HG03469 (cell line): ENCODE measurements around the gene MINK1.

ENCODE experiments used
- ATAC-seq: cut with Tn5 transposase; IDR thresholded peaks from one replicate; pipeline ENCODE4 v1.9.1; 2021; ENCODE audit warnings: mild to moderate bottlenecking, moderate library complexity, moderate number of reproducible peaks; ENCODE audit not compliant: unreplicated experiment

The MINK1 gene

GRCh38 chr17:4833178-4833940, at the start of gene MINK1:
TSS of gene MINK1 (plus strand) at chr17:4833340. CDS start at chr17:4833584, 244 bp downstream.
- peak; percentile 67 for ATAC-seq

GRCh38 chr17:4785311-4786105, 47.6 kb upstream of the MINK1 start:
- no peak for ATAC-seq

- no peak for ATAC-seq
These were observed 47.0 kb upstream of the MINK1 start, which contains the start of gene VMO1 for GRCh38 chr17:4786106-4786511. TSS of gene VMO1 (minus strand) at chr17:4786364. CDS start at chr17:4786352, 12 bp downstream.

- no peak for ATAC-seq
These were observed 46.6 kb upstream of the MINK1 start for GRCh38 chr17:4786516-4786915.

GRCh38 chr17:4788159-4788806, 44.9 kb upstream of the MINK1 start:
- ATAC-seq: no peak

GRCh38 chr17:4788807-4789700, 44.1 kb upstream of the MINK1 start, which contains the start of gene GLTPD2:
TSS of gene GLTPD2 (plus strand) at chr17:4788964. CDS start at chr17:4789012, 48 bp downstream.
- ATAC-seq: no peak

GRCh38 chr17:4789701-4789950, 43.5 kb upstream of the MINK1 start:
- no peak for ATAC-seq

- peak; percentile 66 for ATAC-seq
These were observed 43.0 kb upstream of the MINK1 start for GRCh38 chr17:4789951-4790704.

- no peak for ATAC-seq
These were observed 42.4 kb upstream of the MINK1 start for GRCh38 chr17:4790705-4791088.

GRCh38 chr17:4795168-4795567, 38.0 kb upstream of the MINK1 start:
- no peak for ATAC-seq

- ATAC-seq: no peak
These were observed 36.6 kb upstream of the MINK1 start for GRCh38 chr17:4796552-4796920.

GRCh38 chr17:4800462-4801196, 32.5 kb upstream of the MINK1 start:
- no peak for ATAC-seq

- no peak for ATAC-seq
These were observed 30.9 kb upstream of the MINK1 start, which contains the start of gene C17orf114 for GRCh38 chr17:4802228-4802627. TSS of gene C17orf114 (minus strand) at chr17:4802328.

GRCh38 chr17:4806456-4806776, 26.7 kb upstream of the MINK1 start:
- no peak for ATAC-seq

- ATAC-seq: peak; percentile 51
These were observed 26.1 kb upstream of the MINK1 start, which contains the start of gene PLD2 for GRCh38 chr17:4806777-4807604. TSS of gene PLD2 (plus strand) at chr17:4807152. CDS start at chr17:4807773, 621 bp downstream.

GRCh38 chr17:4807605-4808377, 25.3 kb upstream of the MINK1 start:
- ATAC-seq: no peak

GRCh38 chr17:4808378-4808767, 24.8 kb upstream of the MINK1 start:
- ATAC-seq: no peak
